ENCODE measurements around the gene CAMSAP3. TPM values are rescaled to one million over a fixed set of nuclear protein-coding genes. Genes with fewer than 3 reads are reported as not detected.

The CAMSAP3 gene
- total and polyA plus RNA-seq, 5 donors from 2014 or later: not detected

- Mint-ChIP-seq H3K27me3 (no peaks in the 10 kb centered on the region), H3K4me1 (no peaks in the 10 kb centered on the region), H3K36me3 (no peaks in the 10 kb centered on the region), H3K4me3 (no peak overlapping the region), H3K9me3 (no peaks in the 10 kb centered on the region), H3K27ac (no peak overlapping the region)
- Histone ChIP-seq H3K4me1 (ENCODE audit: control insufficient read depth, insufficient read depth, low read length, poor library complexity, severe bottlenecking) (no peaks in the 10 kb centered on the region), H3K36me3 (ENCODE audit: control insufficient read depth, insufficient read depth, low read length) (no peaks in the 10 kb centered on the region), H3K27ac (ENCODE audit: insufficient read depth, low read length, poor library complexity, severe bottlenecking) (no peak overlapping the region), H3K4me3 (ENCODE audit: low read depth, low read length) (no peak overlapping the region), H3K9me3 (ENCODE audit: control insufficient read depth in 2 of 2, low read length in 2 of 2) (no peaks in the 10 kb centered on the region), H3K27me3 (ENCODE audit: control insufficient read depth, insufficient read depth, low read length) (no peaks in the 10 kb centered on the region)
- no peak for ATAC-seq (ENCODE audit: low read depth in 2 of 2)
- DNase-seq: no peak
Observed at GRCh38 chr19:7610491-7611240, 15.0 kb downstream of the CAMSAP3 start.

GRCh38 chr19:7611541-7612279 is 16.0 kb downstream of the CAMSAP3 start:
- DNase-seq: no peak
- Mint-ChIP-seq H3K27ac (no peak overlapping the region), H3K9me3 (no peaks in the 10 kb centered on the region), H3K36me3 (no peaks in the 10 kb centered on the region), H3K4me3 (no peak overlapping the region), H3K4me1 (no peaks in the 10 kb centered on the region), H3K27me3 (no peaks in the 10 kb centered on the region)
- Histone ChIP-seq H3K27ac (ENCODE audit: insufficient read depth, low read length, poor library complexity, severe bottlenecking) (no peak overlapping the region), H3K4me3 (ENCODE audit: low read depth, low read length) (no peak overlapping the region), H3K4me1 (ENCODE audit: control insufficient read depth, insufficient read depth, low read length, poor library complexity, severe bottlenecking) (no peaks in the 10 kb centered on the region), H3K36me3 (ENCODE audit: control insufficient read depth, insufficient read depth, low read length) (no peaks in the 10 kb centered on the region), H3K9me3 (ENCODE audit: control insufficient read depth in 2 of 2, low read length in 2 of 2) (no peaks in the 10 kb centered on the region), H3K27me3 (ENCODE audit: control insufficient read depth, insufficient read depth, low read length) (no peaks in the 10 kb centered on the region)
- ATAC-seq (ENCODE audit: low read depth in 2 of 2): no peak

- Mint-ChIP-seq H3K27ac (no peak overlapping the region), H3K4me1 (no peaks in the 10 kb centered on the region), H3K27me3 (no peaks in the 10 kb centered on the region), H3K4me3 (no peak overlapping the region), H3K9me3 (no peaks in the 10 kb centered on the region), H3K36me3 (no peaks in the 10 kb centered on the region)
- H3K36me3 ChIP-seq (ENCODE audit: control insufficient read depth, insufficient read depth, low read length): no peaks in the 10 kb centered on the region
- DNase-seq: no peak
- H3K27me3 ChIP-seq (ENCODE audit: control insufficient read depth, insufficient read depth, low read length): no peaks in the 10 kb centered on the region
- H3K9me3 ChIP-seq (ENCODE audit: control insufficient read depth in 2 of 2, low read length in 2 of 2): no peaks in the 10 kb centered on the region
- no peak for ATAC-seq (ENCODE audit: low read depth in 2 of 2)
- no peak overlapping the region for H3K27ac ChIP-seq (ENCODE audit: insufficient read depth, low read length, poor library complexity, severe bottlenecking)
- no peak overlapping the region for H3K4me3 ChIP-seq (ENCODE audit: low read depth, low read length)
- H3K4me1 ChIP-seq (ENCODE audit: control insufficient read depth, insufficient read depth, low read length, poor library complexity, severe bottlenecking): no peaks in the 10 kb centered on the region
Observed at GRCh38 chr19:7612282-7613274, 16.9 kb downstream of the CAMSAP3 start.

DNA sequence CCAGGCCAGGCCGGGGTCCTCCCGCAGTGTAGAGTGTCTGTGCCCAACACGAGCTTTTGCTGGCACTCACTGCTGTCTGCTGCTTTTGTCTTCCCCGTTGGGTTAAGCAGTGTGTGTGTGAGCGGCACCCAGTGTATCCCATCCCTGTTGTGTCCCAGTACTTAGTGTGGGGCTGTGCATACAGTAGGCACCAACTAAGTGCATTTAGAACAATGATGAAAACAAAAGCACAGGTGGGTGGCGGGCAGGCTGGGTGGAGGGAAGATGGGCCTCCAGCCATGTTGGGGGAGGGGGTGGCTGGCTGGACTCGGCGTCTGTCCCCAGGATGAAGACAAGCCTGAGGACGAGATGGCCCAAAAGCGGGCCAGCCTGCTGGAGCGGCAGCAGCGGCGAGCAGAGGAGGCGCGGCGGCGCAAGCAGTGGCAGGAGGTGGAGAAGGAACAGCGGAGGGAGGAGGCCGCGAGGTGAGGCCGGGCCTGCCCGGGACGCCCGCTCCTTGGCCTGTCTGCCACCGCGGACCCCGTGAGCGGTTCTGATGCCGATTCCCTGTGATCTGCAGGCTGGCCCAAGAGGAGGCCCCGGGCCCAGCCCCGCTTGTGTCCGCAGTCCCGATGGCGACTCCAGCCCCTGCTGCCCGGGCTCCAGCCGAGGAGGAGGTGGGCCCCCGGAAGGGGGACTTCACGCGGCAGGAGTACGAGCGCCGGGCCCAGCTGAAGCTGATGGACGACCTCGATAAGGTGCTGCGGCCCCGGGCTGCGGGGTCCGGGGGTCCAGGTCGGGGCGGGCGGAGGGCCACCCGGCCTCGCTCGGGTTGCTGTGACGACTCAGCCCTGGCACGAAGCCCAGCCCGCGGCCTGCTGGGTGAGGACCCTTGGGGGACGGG is 19.4 kb downstream of the CAMSAP3 start:
- Mint-ChIP-seq H3K36me3 (peaks cover 8% of the 10 kb centered on the region), H3K27me3 (peaks cover 4% of the 10 kb centered on the region), H3K4me3 (no peak overlapping the region), H3K9me3 (no peaks in the 10 kb centered on the region), H3K4me1 (peaks cover 0 to 5% (median 0%) of the 10 kb centered on the region in 4 donors), H3K27ac (no peak overlapping the region)
- Histone ChIP-seq H3K9me3 (ENCODE audit: control insufficient read depth in 2 of 2, low read length in 2 of 2) (no peaks in the 10 kb centered on the region), H3K27ac (ENCODE audit: insufficient read depth, low read length, poor library complexity, severe bottlenecking) (no peak overlapping the region), H3K36me3 (ENCODE audit: control insufficient read depth, insufficient read depth, low read length) (peaks cover 8% of the 10 kb centered on the region), H3K4me1 (ENCODE audit: control insufficient read depth, insufficient read depth, low read length, poor library complexity, severe bottlenecking) (no peaks in the 10 kb centered on the region), H3K27me3 (ENCODE audit: control insufficient read depth, insufficient read depth, low read length) (no peaks in the 10 kb centered on the region), H3K4me3 (ENCODE audit: low read depth, low read length) (no peak overlapping the region)
- DNase-seq: no peak
- ATAC-seq (ENCODE audit: low read depth in 2 of 2): no peak

DNA sequence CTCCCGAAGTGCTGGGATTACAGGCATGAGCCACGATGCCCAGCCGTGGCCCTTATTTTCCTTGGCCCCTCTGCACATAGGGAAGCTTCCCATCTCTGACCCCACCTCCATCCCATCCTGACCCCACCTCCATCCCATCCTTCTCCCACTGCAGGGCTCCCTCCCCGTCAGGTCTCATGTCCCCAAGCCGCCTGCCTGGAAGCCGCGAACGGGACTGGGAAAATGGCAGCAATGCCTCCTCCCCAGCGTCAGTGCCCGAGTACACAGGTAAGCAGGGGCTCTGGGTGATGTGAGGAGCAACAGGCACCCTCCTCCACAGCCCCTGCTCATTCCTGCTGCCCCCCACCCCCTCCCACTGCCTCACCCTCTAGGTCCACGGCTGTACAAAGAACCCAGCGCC is 21.5 kb downstream of the CAMSAP3 start:
- H3K27ac Mint-ChIP-seq: peak overlapping the region in 1 of 3 donors; percentile 66
- Histone ChIP-seq H3K36me3 (ENCODE audit: control insufficient read depth, insufficient read depth, low read length) (peaks cover 23% of the 10 kb centered on the region), H3K4me1 (ENCODE audit: control insufficient read depth, insufficient read depth, low read length, poor library complexity, severe bottlenecking) (no peaks in the 10 kb centered on the region), H3K27ac (ENCODE audit: insufficient read depth, low read length, poor library complexity, severe bottlenecking) (no peak overlapping the region), H3K27me3 (ENCODE audit: control insufficient read depth, insufficient read depth, low read length) (no peaks in the 10 kb centered on the region), H3K9me3 (ENCODE audit: control insufficient read depth in 2 of 2, low read length in 2 of 2) (no peaks in the 10 kb centered on the region), H3K4me3 (ENCODE audit: low read depth, low read length) (no peak overlapping the region)
- H3K4me3 Mint-ChIP-seq: peak overlapping the region in 1 of 4 donors; percentile 47
- H3K4me1 Mint-ChIP-seq: peaks cover 0 to 5% (median 0%) of the 10 kb centered on the region in 4 donors
- ATAC-seq (ENCODE audit: low read depth in 2 of 2) (no peak), DNase-seq (no peak)
- H3K36me3 Mint-ChIP-seq: peaks cover 16% of the 10 kb centered on the region
- peaks cover 4% of the 10 kb centered on the region for H3K27me3 Mint-ChIP-seq
- no peaks in the 10 kb centered on the region for H3K9me3 Mint-ChIP-seq

DNA sequence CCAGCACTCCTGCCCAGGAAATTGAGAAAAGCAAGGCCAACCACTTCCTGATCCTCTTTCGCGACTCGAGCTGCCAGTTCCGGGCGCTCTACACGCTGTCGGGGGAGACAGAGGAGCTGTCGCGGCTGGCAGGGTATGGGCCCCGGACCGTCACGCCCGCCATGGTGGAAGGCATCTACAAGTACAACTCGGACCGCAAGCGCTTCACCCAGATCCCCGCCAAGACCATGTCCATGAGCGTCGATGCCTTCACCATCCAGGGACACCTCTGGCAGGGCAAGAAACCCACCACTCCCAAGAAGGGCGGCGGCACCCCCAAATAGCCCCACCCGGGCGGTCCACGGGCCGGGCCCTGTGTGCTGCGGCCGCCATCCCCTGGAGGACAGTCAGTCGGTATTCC is 22.1 kb downstream of the CAMSAP3 start:
- no peaks in the 10 kb centered on the region for H3K9me3 Mint-ChIP-seq
- H3K36me3 ChIP-seq (ENCODE audit: control insufficient read depth, insufficient read depth, low read length): peaks cover 29% of the 10 kb centered on the region
- no peaks in the 10 kb centered on the region for H3K4me1 ChIP-seq (ENCODE audit: control insufficient read depth, insufficient read depth, low read length, poor library complexity, severe bottlenecking)
- DNase-seq (no peak), ATAC-seq (ENCODE audit: low read depth in 2 of 2) (no peak)
- no peak overlapping the region for H3K4me3 ChIP-seq (ENCODE audit: low read depth, low read length)
- peaks cover 4% of the 10 kb centered on the region for H3K27me3 Mint-ChIP-seq
- no peaks in the 10 kb centered on the region for H3K27me3 ChIP-seq (ENCODE audit: control insufficient read depth, insufficient read depth, low read length)
- H3K27ac Mint-ChIP-seq: no peak overlapping the region
- H3K4me3 Mint-ChIP-seq: no peak overlapping the region
- no peaks in the 10 kb centered on the region for H3K9me3 ChIP-seq (ENCODE audit: control insufficient read depth in 2 of 2, low read length in 2 of 2)
- peaks cover 0 to 5% (median 0%) of the 10 kb centered on the region in 4 donors for H3K4me1 Mint-ChIP-seq
- H3K27ac ChIP-seq (ENCODE audit: insufficient read depth, low read length, poor library complexity, severe bottlenecking): no peak overlapping the region
- peaks cover 17% of the 10 kb centered on the region for H3K36me3 Mint-ChIP-seq

GRCh38 chr19:7618348-7618747 is 22.7 kb downstream of the CAMSAP3 start:
- no peak for ATAC-seq (ENCODE audit: low read depth in 2 of 2)
- Histone ChIP-seq H3K27ac (ENCODE audit: insufficient read depth, low read length, poor library complexity, severe bottlenecking) (no peak overlapping the region), H3K9me3 (ENCODE audit: control insufficient read depth in 2 of 2, low read length in 2 of 2) (no peaks in the 10 kb centered on the region), H3K27me3 (ENCODE audit: control insufficient read depth, insufficient read depth, low read length) (no peaks in the 10 kb centered on the region), H3K4me1 (ENCODE audit: control insufficient read depth, insufficient read depth, low read length, poor library complexity, severe bottlenecking) (no peaks in the 10 kb centered on the region), H3K36me3 (ENCODE audit: control insufficient read depth, insufficient read depth, low read length) (peaks cover 33% of the 10 kb centered on the region), H3K4me3 (ENCODE audit: low read depth, low read length) (no peak overlapping the region)
- H3K27ac Mint-ChIP-seq: peak overlapping the region in 1 of 3 donors; percentile 20
- peaks cover 23% of the 10 kb centered on the region for H3K36me3 Mint-ChIP-seq
- H3K27me3 Mint-ChIP-seq: peaks cover 4% of the 10 kb centered on the region
- DNase-seq: no peak
- no peaks in the 10 kb centered on the region for H3K9me3 Mint-ChIP-seq
- H3K4me1 Mint-ChIP-seq: peaks cover 0 to 5% (median 0%) of the 10 kb centered on the region in 4 donors
- H3K4me3 Mint-ChIP-seq: peak overlapping the region in 1 of 4 donors; percentile 49
